GM12801 (cell line): ENCODE results near the gene GRIK3.

Experiments used
- TF ChIP-seq, protein P1 (sequence below): IDR thresholded peaks from one replicate; pipeline ENCODE4 v1.5.1; 2011; ENCODE audit warnings: control low read depth; ENCODE audit not compliant: insufficient read length; ENCODE audit errors: extremely low read depth

Gene GRIK3

GRCh38 chr1:36784147-36784859 is 250.0 kb downstream of the GRIK3 start:
- TF ChIP-seq, protein P1, sequence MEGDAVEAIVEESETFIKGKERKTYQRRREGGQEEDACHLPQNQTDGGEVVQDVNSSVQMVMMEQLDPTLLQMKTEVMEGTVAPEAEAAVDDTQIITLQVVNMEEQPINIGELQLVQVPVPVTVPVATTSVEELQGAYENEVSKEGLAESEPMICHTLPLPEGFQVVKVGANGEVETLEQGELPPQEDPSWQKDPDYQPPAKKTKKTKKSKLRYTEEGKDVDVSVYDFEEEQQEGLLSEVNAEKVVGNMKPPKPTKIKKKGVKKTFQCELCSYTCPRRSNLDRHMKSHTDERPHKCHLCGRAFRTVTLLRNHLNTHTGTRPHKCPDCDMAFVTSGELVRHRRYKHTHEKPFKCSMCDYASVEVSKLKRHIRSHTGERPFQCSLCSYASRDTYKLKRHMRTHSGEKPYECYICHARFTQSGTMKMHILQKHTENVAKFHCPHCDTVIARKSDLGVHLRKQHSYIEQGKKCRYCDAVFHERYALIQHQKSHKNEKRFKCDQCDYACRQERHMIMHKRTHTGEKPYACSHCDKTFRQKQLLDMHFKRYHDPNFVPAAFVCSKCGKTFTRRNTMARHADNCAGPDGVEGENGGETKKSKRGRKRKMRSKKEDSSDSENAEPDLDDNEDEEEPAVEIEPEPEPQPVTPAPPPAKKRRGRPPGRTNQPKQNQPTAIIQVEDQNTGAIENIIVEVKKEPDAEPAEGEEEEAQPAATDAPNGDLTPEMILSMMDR, result no peak

DNA sequence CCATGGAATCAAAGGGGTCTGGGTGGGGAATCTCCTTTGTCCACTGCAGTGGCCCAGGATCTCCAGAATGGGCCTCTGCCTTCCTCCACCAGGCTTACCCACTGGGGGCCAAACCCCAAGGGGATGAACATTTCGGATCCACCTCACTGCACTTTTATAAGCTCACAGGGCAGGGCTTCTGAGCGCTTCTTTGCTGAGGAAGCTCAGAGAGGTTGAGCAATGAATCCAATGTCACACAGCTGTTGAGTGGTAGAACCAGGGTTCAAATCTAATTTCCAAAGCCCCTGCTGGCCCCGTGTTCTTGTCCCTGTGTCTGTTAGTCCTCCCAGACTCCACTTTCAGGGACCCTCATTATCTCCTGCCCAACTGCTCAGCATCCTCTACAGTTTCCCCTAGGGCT is 250.8 kb downstream of the GRIK3 start:
- TF ChIP-seq, protein P1, result no peak

GRCh38 chr1:36782785-36783184 is 251.5 kb downstream of the GRIK3 start:
- TF ChIP-seq, protein P1, result no peak

DNA sequence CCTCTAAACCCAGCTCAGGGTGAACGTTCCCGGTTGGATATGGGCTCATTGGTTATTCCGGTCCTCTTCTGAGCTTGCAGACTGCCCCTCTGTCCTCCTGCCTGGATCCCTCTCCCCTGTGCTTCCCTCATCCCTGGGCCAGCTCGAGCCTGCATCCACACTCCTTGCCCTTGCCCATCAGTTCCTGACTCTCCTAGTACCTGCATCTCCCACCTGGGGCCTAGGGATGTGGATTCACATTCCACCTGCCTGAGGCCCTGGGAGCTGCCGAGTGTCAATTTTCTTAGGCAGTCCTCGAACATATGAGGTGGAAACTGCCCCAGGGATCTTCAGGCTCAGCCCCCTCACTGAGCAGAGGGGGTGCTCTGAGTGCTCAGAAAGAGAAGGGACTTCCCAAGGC is 252.2 kb downstream of the GRIK3 start:
- TF ChIP-seq, protein P1, result no peak

- TF ChIP-seq, protein P1, result no peak
Measured at GRCh38 chr1:36781098-36781497, 253.2 kb downstream of the GRIK3 start.

GRCh38 chr1:36778740-36779139 is 255.6 kb downstream of the GRIK3 start:
- TF ChIP-seq, protein P1, result no peak

- TF ChIP-seq, protein P1, result no peak
Measured at GRCh38 chr1:36776948-36777831, 257.1 kb downstream of the GRIK3 start.
